ENCODE data around the gene FGD5. TPM values are rescaled to one million over a fixed set of nuclear protein-coding genes. Genes with fewer than 3 reads are reported as not detected.

Gene FGD5
- polyA plus RNA-seq, 1 donor (not counting 4 experiments of a cell fraction or from before 2014, with no cell fraction given): not detected

- FAIRE-seq: no peak
- Histone ChIP-seq H3K4me2 (ENCODE audit: control insufficient read depth, extremely low read depth, insufficient read depth, low read depth, low read length) (no peak overlapping the region), H3K9me3 (ENCODE audit: control insufficient read depth, low read depth, low read length) (no peaks in the 10 kb centered on the region), H3K9ac (ENCODE audit: control insufficient read depth, extremely low read depth, insufficient read depth, low read length) (no peak overlapping the region), H3K36me3 (ENCODE audit: control insufficient read depth in 2 of 2, extremely low read depth in 1 of 2, insufficient read depth in 2 of 2, low read length in 2 of 2) (no peaks in the 10 kb centered on the region), H4K20me1 (ENCODE audit: control insufficient read depth, extremely low read depth, insufficient read depth, low read length) (no peaks in the 10 kb centered on the region), H3K4me3 (ENCODE audit: control insufficient read depth in 2 of 3, extremely low read depth in 1 of 3, insufficient read depth in 2 of 3, low read depth in 1 of 3, low read length in 3 of 3) (no peak overlapping the region), H3K9me1 (ENCODE audit: control insufficient read depth, extremely low read depth, insufficient read depth, low read length) (no peaks in the 10 kb centered on the region), H3K27ac (ENCODE audit: control insufficient read depth, insufficient read depth, low read length) (no peak overlapping the region), H3K4me1 (ENCODE audit: control insufficient read depth, extremely low read depth, insufficient read depth, low read length) (peaks cover 8% of the 10 kb centered on the region), H3K79me2 (ENCODE audit: control insufficient read depth, insufficient read depth, low read length) (no peaks in the 10 kb centered on the region), H3K27me3 (ENCODE audit: control insufficient read depth, extremely low read depth, insufficient read depth, low read length) (peaks cover 20% of the 10 kb centered on the region), H2AFZ (ENCODE audit: control insufficient read depth, low read length) (no peak overlapping the region)
- DNase-seq (ENCODE audit: low read depth, low spot score): no peak
- TF ChIP-seq CTCF (optimal IDR thresholded peaks at IDR 0.05 in 1 of 3, IDR thresholded peaks at IDR 0.05 in 1 of 3, conservative IDR thresholded peaks at IDR 0.05 in 1 of 3; ENCODE audit: extremely low read depth in 1 of 3, insufficient read depth in 2 of 3, low read length in 3 of 3) (no peak), EZH2 (IDR thresholded peaks at IDR 0.05; ENCODE audit: low read length) (no peak)
- dilution Hi-C loops (cut with MboI; ENCODE audit: extremely low pct_ligation_motif_present, low sequenced_read_pairs): no loop called here
Measured at GRCh38 chr3:14849638-14850230, 31.0 kb downstream of the FGD5 start.

- no peaks in the 10 kb centered on the region for H4K20me1 ChIP-seq (ENCODE audit: control insufficient read depth, extremely low read depth, insufficient read depth, low read length)
- no peak overlapping the region for H3K9ac ChIP-seq (ENCODE audit: control insufficient read depth, extremely low read depth, insufficient read depth, low read length)
- H3K4me2 ChIP-seq (ENCODE audit: control insufficient read depth, extremely low read depth, insufficient read depth, low read depth, low read length): no peak overlapping the region
- no peak overlapping the region for H2AFZ ChIP-seq (ENCODE audit: control insufficient read depth, low read length)
- no peaks in the 10 kb centered on the region for H3K79me2 ChIP-seq (ENCODE audit: control insufficient read depth, insufficient read depth, low read length)
- no peaks in the 10 kb centered on the region for H3K9me3 ChIP-seq (ENCODE audit: control insufficient read depth, low read depth, low read length)
- no peak overlapping the region for H3K27ac ChIP-seq (ENCODE audit: control insufficient read depth, insufficient read depth, low read length)
- dilution Hi-C loops (cut with MboI; ENCODE audit: extremely low pct_ligation_motif_present, low sequenced_read_pairs): no loop called here
- TF ChIP-seq EZH2 (IDR thresholded peaks at IDR 0.05; ENCODE audit: low read length): no peak
- TF ChIP-seq CTCF (optimal IDR thresholded peaks at IDR 0.05 in 1 of 3, IDR thresholded peaks at IDR 0.05 in 1 of 3, conservative IDR thresholded peaks at IDR 0.05 in 1 of 3; ENCODE audit: extremely low read depth in 1 of 3, insufficient read depth in 2 of 3, low read length in 3 of 3): no peak
- H3K9me1 ChIP-seq (ENCODE audit: control insufficient read depth, extremely low read depth, insufficient read depth, low read length): no peaks in the 10 kb centered on the region
- H3K4me1 ChIP-seq (ENCODE audit: control insufficient read depth, extremely low read depth, insufficient read depth, low read length): peaks cover 8% of the 10 kb centered on the region
- H3K36me3 ChIP-seq (ENCODE audit: control insufficient read depth in 2 of 2, extremely low read depth in 1 of 2, insufficient read depth in 2 of 2, low read length in 2 of 2): no peaks in the 10 kb centered on the region
- no peak overlapping the region for H3K4me3 ChIP-seq (ENCODE audit: control insufficient read depth in 2 of 3, extremely low read depth in 1 of 3, insufficient read depth in 2 of 3, low read depth in 1 of 3, low read length in 3 of 3)
- no peaks in the 10 kb centered on the region for H3K27me3 ChIP-seq (ENCODE audit: control insufficient read depth, extremely low read depth, insufficient read depth, low read length)
- FAIRE-seq (no peak), DNase-seq (ENCODE audit: low read depth, low spot score) (no peak)
Measured at GRCh38 chr3:14852058-14852594, 33.4 kb downstream of the FGD5 start.

All from keratinocyte (primary cell).